Astrocyte of the hippocampus (primary cell): ENCODE measurements around the gene DDX24.
A peak's percentile ranks its signal among the peaks of the same experiment; 100 is the strongest.

Experiments used
- DNase-seq: peaks from one replicate; pipeline ENCODE4 v3.0.0; 2011; ENCODE audit warnings: low read depth, low spot score

DDX24 gene

DNA sequence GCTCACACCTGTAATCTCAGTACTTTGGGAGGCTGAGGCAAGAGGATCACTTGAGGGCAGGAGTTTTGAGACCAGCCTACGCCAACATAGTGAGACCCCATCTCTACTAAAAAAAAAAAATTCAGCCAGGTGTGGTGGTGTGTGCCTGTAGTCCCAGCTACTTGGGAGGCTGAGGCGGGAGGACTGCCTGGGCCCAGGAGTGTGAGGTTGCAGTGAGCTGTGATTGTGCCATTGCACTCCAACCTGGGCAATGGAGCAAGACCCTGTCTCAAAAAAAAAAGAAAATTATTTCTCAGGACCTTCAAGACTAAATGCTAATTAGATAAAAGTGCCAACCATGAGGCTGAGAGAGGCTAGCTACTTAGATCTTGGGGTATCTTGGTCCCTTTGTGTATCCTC, 31.4 kb downstream of the DDX24 start:
- DNase-seq = no peak

- peak; percentile 42 for DNase-seq
These were observed 32.0 kb downstream of the DDX24 start for GRCh38 chr14:94048691-94049624.

GRCh38 chr14:94047581-94047980, 33.4 kb downstream of the DDX24 start:
- no peak for DNase-seq

GRCh38 chr14:94046696-94047250, 34.2 kb downstream of the DDX24 start:
- DNase-seq = no peak

- no peak for DNase-seq
These were observed 35.2 kb downstream of the DDX24 start for GRCh38 chr14:94045563-94046345.

GRCh38 chr14:94045101-94045500, 35.9 kb downstream of the DDX24 start:
- DNase-seq = no peak

DNA sequence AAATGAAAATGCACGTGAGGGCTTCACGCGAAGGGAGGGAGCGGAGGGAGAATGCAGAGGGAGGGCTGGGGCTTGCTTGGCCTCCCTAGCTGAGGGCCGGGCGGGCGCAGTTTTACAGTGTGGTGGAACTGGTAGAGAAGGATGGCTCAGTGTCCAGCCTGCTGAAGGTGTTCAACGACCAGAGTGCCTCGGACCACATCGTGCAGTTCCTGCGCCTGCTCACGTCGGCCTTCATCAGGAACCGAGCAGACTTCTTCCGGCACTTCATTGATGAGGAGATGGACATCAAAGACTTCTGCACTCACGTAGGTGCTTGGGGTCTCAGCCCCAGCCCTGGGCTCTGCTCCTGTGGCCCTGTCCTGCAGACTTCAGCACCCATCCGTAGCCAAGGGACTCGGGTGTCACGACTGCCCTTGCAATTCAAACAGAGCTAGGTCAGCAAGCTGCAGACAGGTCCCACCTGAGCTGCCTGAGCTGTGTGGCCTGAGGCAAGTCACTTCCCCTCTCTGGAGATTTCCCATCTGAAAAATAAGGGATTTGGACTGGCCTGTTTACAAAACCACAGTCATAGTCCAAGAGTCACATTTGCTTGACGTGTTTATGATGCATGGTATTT, 36.4 kb downstream of the DDX24 start:
- DNase-seq = no peak

- DNase-seq = no peak
These were observed 37.1 kb downstream of the DDX24 start for GRCh38 chr14:94043756-94044475.

- no peak for DNase-seq
These were observed 37.8 kb downstream of the DDX24 start for GRCh38 chr14:94043111-94043755.

DNA sequence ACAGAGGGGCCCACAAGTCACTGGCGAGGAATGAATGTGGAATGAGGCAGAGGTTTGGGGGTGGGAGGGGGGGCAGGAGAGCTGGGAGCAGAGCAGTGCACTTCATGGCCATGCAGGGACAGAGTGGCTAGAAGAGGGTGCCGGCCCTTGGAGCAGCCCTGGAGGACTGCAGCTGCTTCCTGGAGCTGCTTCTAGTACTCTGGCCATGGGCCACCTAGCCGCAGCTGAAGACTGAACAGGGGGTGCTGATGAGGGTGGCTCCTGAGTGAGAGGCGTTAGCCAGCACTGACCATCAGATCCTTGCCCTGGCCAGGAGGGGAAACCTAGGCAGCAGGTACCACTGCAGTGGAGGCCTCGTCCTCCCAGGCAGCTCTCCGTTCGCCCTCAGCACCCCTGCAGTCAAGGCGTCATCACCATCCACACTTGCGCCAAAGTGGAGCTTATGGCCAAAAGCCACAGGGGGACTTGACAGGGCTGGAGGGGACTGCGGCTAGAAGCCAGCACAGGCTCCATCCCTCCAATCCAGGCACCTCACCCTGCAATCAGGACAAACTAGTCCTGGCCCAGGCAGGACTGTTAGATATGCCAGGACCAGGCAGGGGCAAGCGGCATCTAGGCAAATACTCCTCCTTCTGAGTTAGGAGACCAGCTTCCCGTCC, 38.4 kb downstream of the DDX24 start:
- no peak for DNase-seq

DNA sequence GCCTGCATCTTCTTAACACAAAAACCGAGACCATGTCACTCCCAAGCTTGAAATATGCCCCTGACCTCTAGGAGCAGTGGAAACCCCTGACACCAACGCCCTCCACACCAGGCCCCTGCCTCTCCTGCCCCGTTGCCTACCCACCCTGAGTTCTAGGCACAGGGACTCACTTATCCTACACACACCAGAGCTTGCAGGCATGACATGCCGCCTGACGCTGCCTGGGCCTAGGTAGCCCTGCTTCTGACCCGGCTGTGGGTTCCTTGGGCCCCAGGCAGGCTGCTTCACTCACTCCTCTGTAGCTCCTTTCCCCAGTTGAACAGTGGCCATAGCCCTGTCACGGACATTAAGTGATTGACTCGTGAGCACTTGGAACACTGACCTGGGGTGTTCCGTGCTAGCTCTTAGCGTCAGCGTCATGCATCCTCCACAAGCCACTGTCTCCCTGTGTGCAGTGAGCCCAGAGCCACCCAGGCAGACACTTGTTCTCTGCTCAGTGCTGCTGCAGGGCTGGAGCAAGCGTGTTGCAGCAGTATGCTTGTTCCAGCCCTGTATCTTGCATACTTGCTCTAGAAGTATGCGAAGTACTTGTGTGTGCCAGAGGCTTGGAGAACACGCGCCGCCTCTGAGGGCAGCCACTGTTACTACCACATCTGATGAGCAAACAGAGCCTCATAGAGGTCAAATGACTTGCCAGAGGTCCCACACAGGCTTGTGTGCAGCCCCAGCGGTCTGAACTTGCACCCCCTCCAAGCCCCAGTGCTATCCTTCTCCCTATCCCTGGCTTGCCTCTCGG, 39.3 kb downstream of the DDX24 start:
- peak; percentile 33 for DNase-seq

GRCh38 chr14:94040796-94041195, 40.2 kb downstream of the DDX24 start:
- no peak for DNase-seq

- DNase-seq = no peak
These were observed 40.8 kb downstream of the DDX24 start for GRCh38 chr14:94040247-94040646.

DNA sequence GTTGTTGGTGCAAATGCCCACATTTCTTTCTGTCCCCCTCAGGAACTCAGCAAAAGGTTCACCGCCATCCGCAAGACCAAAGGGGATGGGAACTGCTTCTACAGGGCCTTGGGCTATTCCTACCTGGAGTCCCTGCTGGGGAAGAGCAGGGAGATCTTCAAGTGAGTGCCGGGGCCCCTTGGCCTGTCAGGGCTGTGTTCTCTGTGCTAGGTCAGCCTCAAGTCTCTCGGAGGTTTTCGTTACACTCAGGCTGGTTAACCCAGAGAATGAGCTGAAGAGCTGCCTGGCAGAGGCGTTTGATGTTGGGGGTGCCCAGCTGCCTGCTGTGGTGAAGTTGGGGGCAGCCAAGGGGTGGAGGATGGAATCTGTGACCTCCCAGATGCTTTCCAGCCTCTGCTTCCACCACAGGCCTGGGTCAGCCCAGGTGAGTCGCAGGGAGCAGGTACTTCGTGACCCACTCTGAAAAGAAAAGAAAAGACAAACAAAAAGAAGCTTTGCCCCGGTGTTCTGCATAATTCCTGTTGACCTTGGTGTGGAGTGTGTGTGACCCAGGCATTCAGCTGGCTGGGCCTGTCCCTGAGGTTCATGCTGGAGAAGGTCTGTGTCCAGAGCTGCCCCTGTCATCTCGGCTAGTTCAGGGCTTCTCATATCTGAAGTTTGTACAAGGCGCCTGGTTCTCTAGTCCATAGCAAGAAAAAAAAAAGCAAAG, 41.9 kb downstream of the DDX24 start:
- DNase-seq = no peak

- no peak for DNase-seq
These were observed 42.5 kb downstream of the DDX24 start for GRCh38 chr14:94038510-94038909.

GRCh38 chr14:94037954-94038353, 43.0 kb downstream of the DDX24 start:
- no peak for DNase-seq

DNA sequence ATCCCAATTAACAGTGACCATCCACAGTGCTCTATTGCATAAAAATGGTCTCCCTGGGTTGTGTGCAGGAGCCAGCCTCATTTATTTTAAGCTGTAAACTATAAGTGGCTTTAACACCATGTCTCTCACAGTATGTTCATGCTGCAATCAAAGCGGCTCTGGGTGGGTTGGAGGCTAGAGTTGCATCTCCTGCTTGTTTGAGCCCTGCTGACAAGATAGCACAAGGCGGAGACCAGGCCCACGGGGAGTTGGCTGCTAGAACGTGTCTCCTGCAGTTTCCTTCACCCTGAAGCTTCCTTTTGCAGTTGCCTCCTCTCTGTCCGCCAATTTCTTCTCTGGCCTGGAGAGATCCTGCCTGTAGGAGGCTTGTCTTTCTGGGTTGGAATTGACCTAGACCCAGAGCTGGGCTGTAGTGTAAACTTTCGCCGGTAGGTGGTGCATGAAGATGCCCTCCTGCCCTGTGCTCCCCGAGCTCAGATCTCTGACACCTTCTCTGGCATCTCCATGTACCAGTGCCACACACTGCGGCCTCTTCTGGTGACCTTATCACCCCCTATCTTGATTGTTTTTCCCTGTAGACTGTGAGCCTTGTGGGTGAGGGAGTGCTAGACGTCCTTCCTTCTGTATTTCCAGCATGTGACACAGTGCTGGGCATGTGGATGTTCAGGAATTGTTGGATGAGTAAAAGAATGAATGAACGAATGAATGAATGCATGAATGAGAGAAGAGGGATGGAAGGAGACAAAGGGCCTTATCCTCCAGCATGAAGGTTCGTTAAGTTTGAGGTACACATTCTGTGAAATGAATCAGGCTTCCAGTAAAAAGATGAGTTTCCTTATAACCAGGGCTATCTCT, 44.5 kb downstream of the DDX24 start:
- peak; percentile 85 for DNase-seq

DNA sequence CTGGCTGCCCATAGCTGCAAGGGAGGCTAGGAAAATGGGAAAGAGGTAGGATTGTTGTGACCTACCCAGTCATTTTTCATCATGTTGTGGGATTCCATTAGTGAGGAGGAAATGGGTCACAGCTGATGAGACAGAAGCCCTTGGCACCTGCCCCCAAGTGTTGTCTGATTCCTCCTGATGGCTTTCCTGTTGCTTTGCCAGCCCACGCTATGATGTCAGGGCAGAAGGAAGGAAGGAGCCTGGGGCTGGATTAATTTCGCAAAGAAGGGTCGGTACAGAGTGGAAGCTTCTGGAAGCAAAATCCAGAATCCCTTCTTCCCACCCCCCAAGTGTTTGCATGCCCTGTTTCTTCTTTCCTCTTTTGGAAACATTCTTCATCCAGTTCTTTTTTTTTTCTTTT, 46.1 kb downstream of the DDX24 start:
- no peak for DNase-seq
